ENCODE data around the gene MICAL3.
A peak's percentile ranks its signal among the peaks of the same experiment; 100 is the strongest.

The MICAL3 gene

GRCh38 chr22:17919276-17920144 is 104.9 kb downstream of the MICAL3 start:
- DNase-seq = no peak
- no peak for TF ChIP-seq CTCF (IDR thresholded peaks at IDR 0.05)
- Mint-ChIP-seq H3K9me3 (no peaks in the 10 kb centered on the region), H3K36me3 (ENCODE audit: low read depth) (no peaks in the 10 kb centered on the region), H3K4me1 (peaks cover 49% of the 10 kb centered on the region), H3K27ac (no peak overlapping the region), H3K4me3 (peak overlapping the region; percentile 37), H3K27me3 (ENCODE audit: low read depth, poor library complexity) (peaks cover 3% of the 10 kb centered on the region)

- Mint-ChIP-seq H3K27ac (no peak overlapping the region), H3K27me3 (ENCODE audit: low read depth, poor library complexity) (peaks cover 3% of the 10 kb centered on the region), H3K9me3 (no peaks in the 10 kb centered on the region), H3K4me1 (peaks cover 55% of the 10 kb centered on the region), H3K4me3 (no peak overlapping the region), H3K36me3 (ENCODE audit: low read depth) (no peaks in the 10 kb centered on the region)
- TF ChIP-seq CTCF (IDR thresholded peaks at IDR 0.05) = no peak
- no peak for DNase-seq
These were observed 105.5 kb downstream of the MICAL3 start for GRCh38 chr22:17918840-17919239.

GRCh38 chr22:17917490-17917983 is 106.8 kb downstream of the MICAL3 start:
- Mint-ChIP-seq H3K36me3 (ENCODE audit: low read depth) (no peaks in the 10 kb centered on the region), H3K27ac (no peak overlapping the region), H3K4me3 (no peak overlapping the region), H3K27me3 (ENCODE audit: low read depth, poor library complexity) (peaks cover 3% of the 10 kb centered on the region), H3K4me1 (peaks cover 59% of the 10 kb centered on the region), H3K9me3 (no peaks in the 10 kb centered on the region)
- no peak for DNase-seq
- TF ChIP-seq CTCF (IDR thresholded peaks at IDR 0.05) = no peak

GRCh38 chr22:17916226-17916889 is 108.0 kb downstream of the MICAL3 start:
- H3K27ac Mint-ChIP-seq = no peak overlapping the region
- DNase-seq = no peak
- H3K9me3 Mint-ChIP-seq = no peaks in the 10 kb centered on the region
- TF ChIP-seq CTCF (IDR thresholded peaks at IDR 0.05) = no peak
- no peak overlapping the region for H3K4me3 Mint-ChIP-seq
- no peaks in the 10 kb centered on the region for H3K36me3 Mint-ChIP-seq (ENCODE audit: low read depth)
- H3K4me1 Mint-ChIP-seq = peaks cover 53% of the 10 kb centered on the region
- H3K27me3 Mint-ChIP-seq (ENCODE audit: low read depth, poor library complexity) = peaks cover 3% of the 10 kb centered on the region

GRCh38 chr22:17915676-17916075 is 108.7 kb downstream of the MICAL3 start:
- Mint-ChIP-seq H3K27me3 (ENCODE audit: low read depth, poor library complexity) (peaks cover under 1% of the 10 kb centered on the region), H3K27ac (no peak overlapping the region), H3K9me3 (no peaks in the 10 kb centered on the region), H3K4me3 (no peak overlapping the region), H3K4me1 (peaks cover 53% of the 10 kb centered on the region), H3K36me3 (ENCODE audit: low read depth) (no peaks in the 10 kb centered on the region)
- TF ChIP-seq CTCF (IDR thresholded peaks at IDR 0.05) = no peak
- no peak for DNase-seq
